ENCODE results near the gene ZNF511.
A peak's percentile ranks its signal among the peaks of the same experiment; 100 is the strongest.

ZNF511 gene

DNA sequence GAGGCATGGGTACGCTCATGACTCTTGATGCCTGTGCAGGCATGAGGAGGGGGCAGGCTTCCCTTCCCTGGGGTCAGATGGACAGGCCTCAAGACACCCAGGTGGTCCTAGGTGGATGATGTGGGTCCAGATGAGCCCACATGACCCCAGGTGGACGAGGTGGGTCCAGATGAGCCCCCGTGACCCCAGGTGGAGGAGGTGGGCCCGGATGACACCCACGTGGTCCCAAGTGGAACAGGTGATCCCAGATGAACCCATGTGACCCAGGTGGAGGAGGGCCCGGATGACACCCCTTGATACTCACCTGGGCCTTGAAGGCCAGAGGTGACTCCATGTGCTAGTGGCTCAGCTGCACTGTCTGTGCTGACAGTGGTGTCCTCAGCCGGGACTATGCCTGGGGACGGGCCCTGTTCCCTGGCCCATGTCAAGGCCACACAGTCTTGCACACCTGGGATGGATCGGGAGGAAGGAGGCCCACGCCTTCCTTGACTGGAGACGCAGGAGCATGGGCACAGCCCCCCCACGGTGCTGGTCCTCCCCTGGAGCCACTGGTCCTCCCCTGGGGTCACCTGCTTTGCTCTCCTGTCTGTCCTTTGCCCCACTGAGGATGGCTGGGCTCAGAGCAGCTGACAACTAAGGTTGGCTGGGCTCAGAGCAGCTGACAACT lies 41.7 kb downstream of the ZNF511 start:
- H3K27ac ChIP-seq (ENCODE audit: low read depth, low read length) = no peak overlapping the region
- H3K9me3 ChIP-seq (ENCODE audit: control insufficient read depth, insufficient read depth, low read length) = no peaks in the 10 kb centered on the region
- no peaks in the 10 kb centered on the region for H3K27me3 ChIP-seq (ENCODE audit: control insufficient read depth, insufficient read depth, low read length)
- H3K9ac ChIP-seq (ENCODE audit: low read depth, low read length) = no peak overlapping the region
- H3K4me3 ChIP-seq (ENCODE audit: low read depth, low read length) = no peak overlapping the region
- H3K36me3 ChIP-seq (ENCODE audit: control insufficient read depth, insufficient read depth, low read length) = 0 out of 2 replicates have a peak, but pooled peaks cover 1% of the 10 kb centered on the region
- H3K4me1 ChIP-seq (ENCODE audit: control insufficient read depth, insufficient read depth, low read length) = no peaks in the 10 kb centered on the region; the same call in 1 of the 2 replicates

DNA sequence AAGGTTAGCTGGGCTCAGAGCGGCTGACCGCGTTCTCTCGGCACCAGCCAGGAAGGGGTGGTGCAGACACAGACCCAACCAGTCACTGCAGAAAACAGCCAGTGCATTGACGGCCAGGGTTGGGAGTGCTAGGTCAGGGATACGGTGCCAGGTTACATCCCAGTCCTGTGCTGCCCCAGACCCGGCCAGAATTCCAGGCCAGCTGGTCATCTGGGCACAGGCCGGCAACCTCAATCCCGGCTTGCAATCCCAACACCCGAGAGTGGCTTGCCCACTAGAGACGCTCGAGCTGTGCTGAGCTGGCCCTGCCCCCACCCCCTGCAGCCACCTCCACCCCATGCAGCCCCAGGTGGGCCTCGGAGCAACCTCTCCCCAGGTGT lies 42.2 kb downstream of the ZNF511 start:
- Histone ChIP-seq H3K4me1 (ENCODE audit: control insufficient read depth, insufficient read depth, low read length) (no peaks in the 10 kb centered on the region; the same call in 1 of the 2 replicates), H3K4me3 (ENCODE audit: low read depth, low read length) (no peak overlapping the region), H3K9me3 (ENCODE audit: control insufficient read depth, insufficient read depth, low read length) (no peaks in the 10 kb centered on the region), H3K27me3 (ENCODE audit: control insufficient read depth, insufficient read depth, low read length) (no peaks in the 10 kb centered on the region), H3K36me3 (ENCODE audit: control insufficient read depth, insufficient read depth, low read length) (0 out of 2 replicates have a peak, but pooled peaks cover 7% of the 10 kb centered on the region), H3K27ac (ENCODE audit: low read depth, low read length) (no peak overlapping the region), H3K9ac (ENCODE audit: low read depth, low read length) (no peak overlapping the region)

DNA sequence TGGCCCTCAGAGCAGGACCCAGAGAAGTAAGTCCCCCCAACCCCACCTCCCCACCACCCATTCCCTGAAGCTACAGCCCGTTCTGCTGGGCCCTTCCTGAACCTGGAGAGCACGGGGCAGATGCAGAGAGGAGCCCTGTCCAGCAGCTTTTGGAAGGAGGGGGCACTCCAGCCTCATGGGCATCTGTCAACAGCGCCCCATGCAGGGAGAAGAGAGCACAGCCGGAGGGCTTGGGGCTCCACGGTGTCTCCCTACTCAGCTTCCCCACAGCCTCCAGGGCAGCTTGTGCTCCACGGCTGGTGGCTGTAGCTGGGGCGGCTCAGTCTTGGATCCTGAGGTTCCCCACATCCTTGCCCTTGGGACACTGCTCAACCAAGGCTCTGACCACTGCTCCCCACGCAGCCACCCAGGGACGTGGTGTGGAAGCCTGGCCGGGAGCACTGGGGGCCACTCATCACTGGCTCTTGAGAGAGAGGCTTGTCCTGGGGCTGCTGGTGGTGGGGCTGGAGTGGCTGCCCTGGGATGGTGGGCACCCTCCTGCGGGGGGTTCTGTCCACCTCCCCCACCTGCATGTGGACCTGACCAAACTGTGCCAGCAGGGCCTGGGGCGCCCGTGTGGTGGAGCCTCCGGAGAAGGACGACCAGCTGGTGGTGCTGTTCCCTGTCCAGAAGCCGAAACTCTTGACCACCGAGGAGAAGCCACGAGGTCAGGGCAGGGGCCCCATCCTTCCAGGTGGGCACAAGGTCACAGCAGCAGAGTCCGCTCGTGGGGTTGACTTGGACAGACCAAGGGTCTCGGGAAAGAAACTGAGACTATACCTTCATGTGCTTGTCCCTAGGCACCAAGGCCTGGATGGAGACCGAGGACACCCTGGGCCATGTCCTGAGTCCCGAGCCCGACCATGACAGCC lies 42.9 kb downstream of the ZNF511 start:
- H3K27ac ChIP-seq (ENCODE audit: low read depth, low read length) = no peak overlapping the region
- H3K9me3 ChIP-seq (ENCODE audit: control insufficient read depth, insufficient read depth, low read length) = no peaks in the 10 kb centered on the region
- 0 out of 2 replicates have a peak, but pooled peaks cover 10% of the 10 kb centered on the region for H3K36me3 ChIP-seq (ENCODE audit: control insufficient read depth, insufficient read depth, low read length)
- H3K4me3 ChIP-seq (ENCODE audit: low read depth, low read length) = no peak overlapping the region
- H3K27me3 ChIP-seq (ENCODE audit: control insufficient read depth, insufficient read depth, low read length) = no peaks in the 10 kb centered on the region
- no peak overlapping the region for H3K9ac ChIP-seq (ENCODE audit: low read depth, low read length)
- no peaks in the 10 kb centered on the region; the same call in 1 of the 2 replicates for H3K4me1 ChIP-seq (ENCODE audit: control insufficient read depth, insufficient read depth, low read length)

DNA sequence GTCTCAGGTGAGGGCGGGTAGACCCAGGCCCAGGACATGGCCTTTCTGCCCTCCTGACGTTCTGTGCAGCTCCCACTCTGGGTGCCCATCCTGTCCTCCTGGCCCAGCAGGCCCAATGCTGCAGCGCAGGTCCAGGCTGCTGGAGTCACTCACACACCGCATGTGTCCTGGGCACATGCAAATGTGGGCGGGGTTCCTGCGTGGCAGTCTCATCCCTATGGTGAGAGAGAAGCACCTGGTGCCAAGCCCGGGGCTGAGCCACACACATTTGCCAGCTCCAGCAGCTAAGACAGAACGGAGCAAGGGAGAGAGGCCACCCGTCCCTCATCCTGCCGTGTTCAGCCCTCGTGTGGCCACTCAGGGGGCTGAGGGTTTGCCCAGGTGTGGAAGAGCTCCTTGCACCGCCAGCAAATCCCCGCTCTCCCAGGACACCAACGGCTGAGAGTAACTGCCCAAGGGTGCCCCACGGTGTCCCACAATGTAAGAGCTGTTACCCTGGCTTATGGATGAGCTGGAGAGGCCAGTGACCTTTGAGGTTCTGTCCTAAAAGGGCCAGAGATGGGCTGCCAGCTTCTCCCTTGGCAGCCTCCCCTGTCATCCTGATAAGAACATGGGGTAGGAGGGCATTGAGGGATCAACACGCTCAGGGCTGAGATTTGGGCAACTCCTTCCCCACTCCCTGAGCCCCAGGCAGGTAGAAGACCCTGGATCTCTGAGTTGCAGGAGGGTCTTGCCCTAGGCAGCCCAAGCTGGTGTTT lies 44.7 kb downstream of the ZNF511 start:
- no peak overlapping the region for H3K27ac ChIP-seq (ENCODE audit: low read depth, low read length)

DNA sequence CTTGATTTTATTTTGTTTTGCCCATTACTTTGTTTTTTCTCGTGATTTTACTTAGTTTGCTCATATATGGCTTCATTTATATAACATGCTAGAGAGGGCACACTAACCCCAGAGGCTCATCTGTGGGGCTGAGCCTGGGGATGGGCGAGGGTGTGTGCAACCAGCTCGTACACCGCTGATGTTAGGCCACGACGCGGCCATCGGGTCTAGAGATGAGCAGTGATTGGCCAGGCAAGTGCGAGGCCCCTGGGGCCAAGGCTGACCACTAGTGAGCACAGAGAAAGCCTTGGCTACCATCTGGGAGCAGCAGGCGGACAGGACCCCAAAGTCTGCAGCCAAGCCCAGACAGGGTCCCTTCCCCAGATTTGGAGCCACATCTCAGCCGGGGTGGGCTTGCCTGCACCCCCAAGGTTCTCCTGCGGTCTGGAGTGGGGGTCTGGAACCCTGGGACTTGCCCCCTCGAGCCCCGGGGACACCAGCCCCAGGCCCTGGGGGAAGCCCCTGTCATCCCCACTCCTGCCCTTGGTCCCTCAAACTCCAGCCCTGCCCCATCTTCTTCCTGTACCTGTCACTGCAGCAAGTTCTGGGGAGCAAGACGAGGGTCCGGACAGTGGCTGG lies 45.4 kb downstream of the ZNF511 start:
- H3K36me3 ChIP-seq (ENCODE audit: control insufficient read depth, insufficient read depth, low read length) = 0 out of 2 replicates have a peak, but pooled peaks cover 10% of the 10 kb centered on the region
- no peaks in the 10 kb centered on the region for H3K9me3 ChIP-seq (ENCODE audit: control insufficient read depth, insufficient read depth, low read length)
- H3K27ac ChIP-seq (ENCODE audit: low read depth, low read length) = no peak overlapping the region
- H3K9ac ChIP-seq (ENCODE audit: low read depth, low read length) = no peak overlapping the region
- no peak overlapping the region for H3K4me3 ChIP-seq (ENCODE audit: low read depth, low read length)
- no peaks in the 10 kb centered on the region for H3K27me3 ChIP-seq (ENCODE audit: control insufficient read depth, insufficient read depth, low read length)
- H3K4me1 ChIP-seq (ENCODE audit: control insufficient read depth, insufficient read depth, low read length) = no peaks in the 10 kb centered on the region; the same call in 1 of the 2 replicates

More for the DNA sequence above, 44.7 kb downstream of the ZNF511 start:
- Histone ChIP-seq H3K9me3 (ENCODE audit: control insufficient read depth, insufficient read depth, low read length) (no peaks in the 10 kb centered on the region), H3K27me3 (ENCODE audit: control insufficient read depth, insufficient read depth, low read length) (no peaks in the 10 kb centered on the region), H3K36me3 (ENCODE audit: control insufficient read depth, insufficient read depth, low read length) (0 out of 2 replicates have a peak, but pooled peaks cover 10% of the 10 kb centered on the region), H3K4me1 (ENCODE audit: control insufficient read depth, insufficient read depth, low read length) (no peaks in the 10 kb centered on the region; the same call in 1 of the 2 replicates), H3K4me3 (ENCODE audit: low read depth, low read length) (no peak overlapping the region), H3K9ac (ENCODE audit: low read depth, low read length) (no peak overlapping the region)

DNA sequence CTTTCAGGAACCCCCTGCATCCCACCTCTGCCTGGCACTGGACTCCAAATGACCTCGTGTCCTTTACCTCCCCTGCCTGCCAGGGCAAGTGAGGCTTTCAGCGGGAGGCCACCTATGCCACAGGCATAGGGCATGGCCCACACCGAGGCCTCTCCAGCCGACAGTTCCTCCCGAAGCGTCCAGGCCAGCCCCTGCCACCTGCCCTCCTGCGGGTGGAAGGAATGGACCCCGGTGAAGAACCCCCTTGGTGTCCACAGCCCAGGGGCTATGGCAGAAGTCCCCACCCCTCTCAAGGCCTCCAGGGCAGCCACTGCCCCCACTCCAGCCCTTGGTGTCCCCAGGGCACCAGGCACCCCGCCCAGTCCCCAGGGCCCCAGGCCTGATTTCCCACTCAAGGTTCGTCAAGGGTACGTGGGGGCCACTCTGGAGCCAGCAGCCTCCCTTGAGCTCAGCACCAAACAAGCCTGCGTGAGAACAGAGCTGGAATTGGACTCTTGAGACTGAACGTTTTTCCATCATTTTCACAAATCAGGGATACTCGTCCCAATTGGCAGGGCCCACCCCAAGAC lies 46.0 kb downstream of the ZNF511 start:
- Histone ChIP-seq H3K9ac (ENCODE audit: low read depth, low read length) (no peak overlapping the region), H3K9me3 (ENCODE audit: control insufficient read depth, insufficient read depth, low read length) (no peaks in the 10 kb centered on the region), H3K27ac (ENCODE audit: low read depth, low read length) (no peak overlapping the region), H3K4me1 (ENCODE audit: control insufficient read depth, insufficient read depth, low read length) (no peaks in the 10 kb centered on the region; the same call in 1 of the 2 replicates), H3K36me3 (ENCODE audit: control insufficient read depth, insufficient read depth, low read length) (0 out of 2 replicates have a peak, but pooled peaks cover 10% of the 10 kb centered on the region), H3K27me3 (ENCODE audit: control insufficient read depth, insufficient read depth, low read length) (no peaks in the 10 kb centered on the region), H3K4me3 (ENCODE audit: low read depth, low read length) (no peak overlapping the region)

DNA sequence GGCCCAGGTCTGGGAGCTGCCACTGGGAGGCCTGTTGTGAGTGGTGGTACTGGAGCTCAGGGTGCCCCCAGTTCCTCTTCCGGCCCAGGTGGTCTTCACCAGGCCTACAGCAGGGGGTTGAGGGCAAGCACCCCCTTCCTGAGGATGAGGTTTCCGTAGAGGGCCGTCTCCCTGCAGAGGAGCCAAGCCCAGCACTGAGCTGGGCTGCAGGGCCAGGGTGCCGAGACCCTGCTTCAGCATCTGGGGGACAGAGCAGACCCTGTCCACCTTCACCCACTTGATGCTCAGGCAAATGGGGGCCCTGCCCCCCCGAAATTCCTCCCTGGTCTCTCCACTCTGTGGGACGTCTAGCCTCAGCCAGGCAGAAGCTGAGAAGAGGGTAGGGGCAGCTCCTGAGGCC lies 46.6 kb downstream of the ZNF511 start:
- no peak overlapping the region for H3K9ac ChIP-seq (ENCODE audit: low read depth, low read length)
- H3K9me3 ChIP-seq (ENCODE audit: control insufficient read depth, insufficient read depth, low read length) = no peaks in the 10 kb centered on the region
- no peaks in the 10 kb centered on the region; the same call in 1 of the 2 replicates for H3K4me1 ChIP-seq (ENCODE audit: control insufficient read depth, insufficient read depth, low read length)
- peaks cover 4% of the 10 kb centered on the region; the same call in 1 of the 2 replicates for H3K27me3 ChIP-seq (ENCODE audit: control insufficient read depth, insufficient read depth, low read length)
- H3K36me3 ChIP-seq (ENCODE audit: control insufficient read depth, insufficient read depth, low read length) = 0 out of 2 replicates have a peak, but pooled peaks cover 10% of the 10 kb centered on the region
- H3K27ac ChIP-seq (ENCODE audit: low read depth, low read length) = no peak overlapping the region
- no peak overlapping the region for H3K4me3 ChIP-seq (ENCODE audit: low read depth, low read length)

DNA sequence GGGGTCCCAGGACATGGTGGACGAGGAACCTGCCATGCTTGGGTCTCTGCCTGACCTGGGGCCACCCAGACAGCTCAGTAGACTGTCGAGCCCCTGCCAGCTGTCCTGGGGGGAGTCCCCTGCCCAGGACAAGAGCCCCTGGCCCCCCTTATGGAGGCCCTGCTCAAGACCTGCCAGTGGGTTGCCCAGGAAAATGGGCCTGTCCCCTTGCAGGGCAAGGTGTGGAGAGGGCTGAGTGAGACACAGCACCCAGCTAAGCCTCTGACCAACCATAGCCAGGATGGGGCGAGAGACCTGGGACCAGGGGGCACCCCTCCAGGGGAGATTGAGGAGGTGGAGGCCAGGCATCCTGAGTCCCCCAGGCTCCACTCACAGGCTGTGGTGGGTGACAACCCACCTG lies 47.3 kb downstream of the ZNF511 start:
- Histone ChIP-seq H3K9ac (ENCODE audit: low read depth, low read length) (no peak overlapping the region), H3K36me3 (ENCODE audit: control insufficient read depth, insufficient read depth, low read length) (0 out of 2 replicates have a peak, but pooled peaks cover 10% of the 10 kb centered on the region), H3K27me3 (ENCODE audit: control insufficient read depth, insufficient read depth, low read length) (peaks cover 6% of the 10 kb centered on the region; the same call in 1 of the 2 replicates), H3K4me1 (ENCODE audit: control insufficient read depth, insufficient read depth, low read length) (no peaks in the 10 kb centered on the region), H3K9me3 (ENCODE audit: control insufficient read depth, insufficient read depth, low read length) (no peaks in the 10 kb centered on the region), H3K27ac (ENCODE audit: low read depth, low read length) (no peak overlapping the region), H3K4me3 (ENCODE audit: low read depth, low read length) (no peak overlapping the region)

DNA sequence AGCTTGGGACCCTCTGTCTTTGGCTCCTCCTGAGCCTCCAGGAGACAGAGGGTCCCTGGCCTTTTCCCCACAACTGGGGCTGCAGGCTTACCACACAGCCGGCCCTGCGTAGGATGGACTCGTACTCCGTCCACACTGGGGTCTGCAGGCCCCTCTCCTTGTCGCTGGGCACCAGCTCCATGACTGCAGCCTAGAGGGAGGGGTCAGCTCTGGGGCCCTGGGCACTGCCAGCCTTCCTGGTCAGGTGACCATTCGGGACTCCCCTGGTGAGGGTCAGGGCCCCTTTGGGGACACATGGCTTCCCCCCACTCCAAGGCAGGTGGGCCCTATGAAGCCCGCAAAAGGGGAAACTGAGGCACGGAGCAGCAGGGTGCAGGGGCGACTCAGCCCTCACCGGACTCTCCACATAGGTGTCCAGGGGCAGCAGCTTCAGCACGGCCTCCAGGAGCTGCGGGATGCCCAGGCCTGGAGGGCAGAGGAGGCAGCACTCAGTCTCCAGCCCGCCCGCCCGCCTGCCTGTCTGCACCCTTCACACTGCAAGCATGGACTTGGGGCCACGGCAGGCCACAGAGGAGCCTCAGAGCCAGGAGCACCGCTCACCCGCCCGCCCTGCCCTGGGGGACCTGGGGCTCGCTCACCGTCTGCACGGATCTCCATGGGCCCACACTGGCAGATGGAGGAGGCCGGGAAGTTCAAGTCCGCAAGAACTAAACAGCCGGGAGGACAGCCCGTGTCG lies 48.0 kb downstream of the ZNF511 start:
- Histone ChIP-seq H3K4me1 (ENCODE audit: control insufficient read depth, insufficient read depth, low read length) (no peaks in the 10 kb centered on the region), H3K9me3 (ENCODE audit: control insufficient read depth, insufficient read depth, low read length) (no peaks in the 10 kb centered on the region), H3K9ac (ENCODE audit: low read depth, low read length) (peak overlapping the region; percentile 68; the same call in 1 of the 2 replicates), H3K36me3 (ENCODE audit: control insufficient read depth, insufficient read depth, low read length) (peaks cover 10% of the 10 kb centered on the region; the same call in 1 of the 2 replicates), H3K27ac (ENCODE audit: low read depth, low read length) (no peak overlapping the region), H3K4me3 (ENCODE audit: low read depth, low read length) (peak overlapping the region; percentile 88), H3K27me3 (ENCODE audit: control insufficient read depth, insufficient read depth, low read length) (peaks cover 6% of the 10 kb centered on the region; the same call in 1 of the 2 replicates)

Measured in HUES48 (cell line).